Prostate gland (tissue), 2 donors: ENCODE results near the gene SH3GL3. TPM values are rescaled to one million over a fixed set of nuclear protein-coding genes. Genes with fewer than 3 reads are reported as not detected.

Source experiments
- DNase-seq: peaks from one replicate; pipeline ENCODE4 v3.0.0-alpha.2; 2019; ENCODE audit warnings: low spot score
- H3K27ac ChIP-seq, 2 donors: fragments of 200-600 bp; sonication (generic); 2 replicates each; pipeline ENCODE4 v1.5.1; 2017 to 2019
- H3K27me3 ChIP-seq: fragments of 200-600 bp; sonication (generic); replicated peaks from 2 replicates; pipeline ENCODE4 v1.5.1; 2019; ENCODE audit not compliant: insufficient read depth
- H3K36me3 ChIP-seq, 2 donors: fragments of 200-600 bp; sonication (generic); 1 replicate in 1 of 2; 2 replicates in 1 of 2; pipeline versions ENCODE4 v1.5.1 to v1.8.1; 2017 to 2019
- H3K4me1 ChIP-seq: fragments of 200-600 bp; sonication (generic); replicated peaks from 2 replicates; pipeline ENCODE4 v1.5.1; 2019
- H3K4me3 ChIP-seq, 2 donors: fragments of 200-600 bp; sonication (generic); 2 replicates each; pipeline ENCODE4 v1.5.1; 2017 to 2019
- H3K9me3 ChIP-seq: fragments of 200-600 bp; sonication (generic); 2 replicates; pipeline ENCODE4 v1.5.1; 2017
- CTCF ChIP-seq, 4 experiments: fragments of 200-600 bp in 2 of 4; fragments of 450-650 bp in 2 of 4; sonication (generic) in 2 of 4; IDR thresholded peaks; 1 replicate in 3 of 4; 2 replicates in 1 of 4; pipeline ENCODE4 v1.5.1; 2016 to 2019; ENCODE audit warnings: antibody characterized with exemption in 4 of 4, mild to moderate bottlenecking in 2 of 4, moderate library complexity in 2 of 4
- POLR2A ChIP-seq: fragments of 450-650 bp; IDR thresholded peaks from one replicate; pipeline ENCODE4 v1.6.1; 2016; ENCODE audit warnings: antibody characterized with exemption, mild to moderate bottlenecking
- POLR2AphosphoS5 ChIP-seq: sonication (generic); formaldehyde crosslinking; IDR thresholded peaks from one replicate; pipeline ENCODE4 v1.6.1; 2017; ENCODE audit warnings: antibody characterized with exemption
- WGBS: methylation state at CpG from one replicate; pipeline ENCODE4 v1.1.5; 2018; 5-methylcytosine and 5-hydroxymethylcytosine counted together
- intact Hi-C: fragments of 100-400 bp; cut with DNase I; formaldehyde crosslinking; loops from one replicate; pipeline ENCODE4 v1.14.2; 2022
- total RNA-seq, 2 donors: library from RNA; depleted of rRNA; stranded (reverse); fragments of >200 nt; gene quantifications; one replicate each; pipeline ENCODE4 v1.1.0, GENCODE V29; 2016

Gene SH3GL3
- total RNA-seq, 2 donors from 2014 or later, result 2.2 to 7.4 TPM

GRCh38 chr15:83571820-83572707, 124.9 kb downstream of the SH3GL3 start:
- intact Hi-C loops, result loop anchor here (2.0 to 5.0 kb wide), 2 partner anchors 80 to 463 kb away; partner anchors contain the start of gene ADAMTSL3
- H3K9me3 ChIP-seq, result no peaks in the 10 kb centered on the region
- no peaks in the 10 kb centered on the region for H3K27me3 ChIP-seq
- H3K36me3 ChIP-seq, result no peaks in the 10 kb centered on the region
- H3K27ac ChIP-seq, result no peak overlapping the region
- DNase-seq, result no peak
- H3K4me3 ChIP-seq, result no peak overlapping the region
- no peaks in the 10 kb centered on the region for H3K4me1 ChIP-seq
- 46% methylated on average over 10 of the region's 10 CpGs for WGBS
- TF ChIP-seq CTCF (IDR thresholded peaks at IDR 0.05) (peak in 3 of 4 experiments; percentile 28 to 50 (median 41)), POLR2AphosphoS5 (no peak)

- no peak for DNase-seq
- H3K9me3 ChIP-seq, result no peaks in the 10 kb centered on the region
- no peak overlapping the region for H3K4me3 ChIP-seq
- TF ChIP-seq CTCF (IDR thresholded peaks at IDR 0.05) (no peak), POLR2AphosphoS5 (no peak), POLR2A (no peak)
- no peak overlapping the region for H3K27ac ChIP-seq
- no peaks in the 10 kb centered on the region for H3K36me3 ChIP-seq
- intact Hi-C loops, result loop anchor here (5.0 kb wide), 1 partner anchor 78 kb away; the partner anchor contains the start of gene ADAMTSL3
- no peaks in the 10 kb centered on the region for H3K27me3 ChIP-seq
- WGBS, result 81% methylated on average over 3 of the region's 3 CpGs
- H3K4me1 ChIP-seq, result no peaks in the 10 kb centered on the region
Measured at GRCh38 chr15:83574345-83574744, 127.2 kb downstream of the SH3GL3 start.

- H3K4me3 ChIP-seq, result no peak overlapping the region
- H3K36me3 ChIP-seq, result no peaks in the 10 kb centered on the region
- H3K9me3 ChIP-seq, result no peaks in the 10 kb centered on the region
- no peak for DNase-seq
- intact Hi-C loops, result no loop called here
- H3K4me1 ChIP-seq, result no peaks in the 10 kb centered on the region
- TF ChIP-seq CTCF (IDR thresholded peaks at IDR 0.05) (no peak), POLR2AphosphoS5 (no peak), POLR2A (no peak)
- H3K27me3 ChIP-seq, result no peaks in the 10 kb centered on the region
- WGBS, result 90% methylated on average over 8 of the region's 8 CpGs
- H3K27ac ChIP-seq, result no peak overlapping the region
Measured at GRCh38 chr15:83578691-83579090, 131.6 kb downstream of the SH3GL3 start.

GRCh38 chr15:83581381-83581780, 134.2 kb downstream of the SH3GL3 start:
- Histone ChIP-seq H3K4me3 (no peak overlapping the region), H3K4me1 (no peaks in the 10 kb centered on the region), H3K36me3 (no peaks in the 10 kb centered on the region), H3K27ac (no peak overlapping the region), H3K9me3 (no peaks in the 10 kb centered on the region), H3K27me3 (no peaks in the 10 kb centered on the region)
- no peak for DNase-seq
- intact Hi-C loops, result no loop called here
- WGBS, result 97% methylated on average over 4 of the region's 4 CpGs
- TF ChIP-seq POLR2AphosphoS5, result no peak
- TF ChIP-seq CTCF (IDR thresholded peaks at IDR 0.05), result no peak

- TF ChIP-seq POLR2AphosphoS5 (no peak), POLR2A (no peak), CTCF (IDR thresholded peaks at IDR 0.05) (no peak)
- 69% methylated on average over 4 of the region's 4 CpGs for WGBS
- H3K4me3 ChIP-seq, result no peak overlapping the region
- DNase-seq, result no peak
- H3K27me3 ChIP-seq, result no peaks in the 10 kb centered on the region
- no peaks in the 10 kb centered on the region for H3K9me3 ChIP-seq
- intact Hi-C loops, result no loop called here
- no peaks in the 10 kb centered on the region for H3K36me3 ChIP-seq
- no peak overlapping the region for H3K27ac ChIP-seq
- H3K4me1 ChIP-seq, result no peaks in the 10 kb centered on the region
Measured at GRCh38 chr15:83582381-83582780, 135.2 kb downstream of the SH3GL3 start.
